GM13977 (cell line): ENCODE results near the gene CRIP1.

Experiments used
- DNase-seq: peaks from one replicate; pipeline ENCODE4 v3.0.0; 2012; ENCODE audit warnings: low spot score
- CTCF ChIP-seq: IDR thresholded peaks from 2 replicates; pipeline ENCODE4 v1.5.1; 2012; ENCODE audit warnings: mild to moderate bottlenecking, control low read depth; ENCODE audit not compliant: insufficient read depth; ENCODE audit errors: extremely low read depth, missing control alignments
- in situ Hi-C: fragments of 300-500 bp; cut with MboI; formaldehyde crosslinking; loops from one replicate; pipeline ENCODE4 v1.12.0; 2022; ENCODE audit warnings: low sequenced_read_pairs, low pct_unique_long_range_greater_than_20kb, mixed read lengths, inconsistent platforms; ENCODE audit not compliant: unreplicated experiment

Gene CRIP1

GRCh38 chr14:105489542-105490266 is 3.0 kb downstream of the CRIP1 start:
- peak; percentile 66 for TF ChIP-seq CTCF
- DNase-seq: peak; percentile 89
- in situ Hi-C loops: loop anchor here (10.0 kb wide), 1 partner anchor 115 kb away; no protein-coding TSS in a partner anchor

- TF ChIP-seq CTCF: no peak
- DNase-seq: no peak
- in situ Hi-C loops: loop anchor here (10.0 kb wide), 1 partner anchor 115 kb away; no protein-coding TSS in a partner anchor
These were observed 3.5 kb downstream of the CRIP1 start for GRCh38 chr14:105490267-105490571.

- TF ChIP-seq CTCF: peak; percentile 97
- DNase-seq: peak; percentile 98
- in situ Hi-C loops: loop anchor here (10.0 kb wide), 1 partner anchor 116 kb away; no protein-coding TSS in a partner anchor
These were observed 4.1 kb downstream of the CRIP1 start, which contains the start of gene TEDC1 for GRCh38 chr14:105490572-105491365. TSS of gene TEDC1 (plus strand) at chr14:105491246. CDS start at chr14:105491376, 130 bp downstream.

- peak; percentile 96 for DNase-seq
- TF ChIP-seq CTCF: no peak
- in situ Hi-C loops: loop anchor here (10.0 kb wide), 1 partner anchor 117 kb away; no protein-coding TSS in a partner anchor
These were observed 4.8 kb downstream of the CRIP1 start for GRCh38 chr14:105491366-105491973.

- in situ Hi-C loops: loop anchor here (10.0 kb wide), 1 partner anchor 118 kb away; no protein-coding TSS in a partner anchor
- DNase-seq: no peak
- no peak for TF ChIP-seq CTCF
These were observed 5.6 kb downstream of the CRIP1 start for GRCh38 chr14:105492031-105492970.
